Measurements from ENCODE around the gene PARP4. TPM values are rescaled to one million over a fixed set of nuclear protein-coding genes. Genes with fewer than 3 reads are reported as not detected.
"Not testable (repeated sequence)": the region's sequence is repeated elsewhere in the genome, so short reads cannot be mapped to it uniquely, and the experiment has no call there.

PARP4 gene
- total and polyA plus RNA-seq, 2 experiments from 2014 or later = 12.9 to 32.9 TPM

DNA sequence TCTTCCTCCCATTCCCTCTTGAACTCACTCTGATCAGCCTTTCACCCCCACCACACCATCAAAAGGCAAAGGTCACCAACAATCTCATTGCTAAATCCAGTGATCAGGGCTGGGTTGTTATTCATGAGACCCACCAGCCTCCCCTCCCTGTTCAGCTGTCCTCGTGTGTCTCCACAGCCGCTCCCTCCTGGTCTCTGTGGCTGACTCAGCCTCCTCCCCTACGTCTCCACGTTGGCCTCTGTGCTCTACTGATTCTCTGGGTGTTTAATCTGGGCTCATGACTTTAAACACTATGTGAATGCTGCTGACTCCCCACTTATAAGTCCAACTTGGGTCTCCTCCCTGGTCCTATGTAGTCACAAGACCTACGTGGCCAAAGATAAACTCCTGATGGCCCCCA, 38.9 kb downstream of the PARP4 start:
- TF ChIP-seq POLR2AphosphoS5 (IDR thresholded peaks at IDR 0.05; ENCODE audit: low read depth) = no peak
- no peak for TF ChIP-seq JUNB (IDR thresholded peaks at IDR 0.05; ENCODE audit: unreplicated experiment)
- TF ChIP-seq, protein P1, sequence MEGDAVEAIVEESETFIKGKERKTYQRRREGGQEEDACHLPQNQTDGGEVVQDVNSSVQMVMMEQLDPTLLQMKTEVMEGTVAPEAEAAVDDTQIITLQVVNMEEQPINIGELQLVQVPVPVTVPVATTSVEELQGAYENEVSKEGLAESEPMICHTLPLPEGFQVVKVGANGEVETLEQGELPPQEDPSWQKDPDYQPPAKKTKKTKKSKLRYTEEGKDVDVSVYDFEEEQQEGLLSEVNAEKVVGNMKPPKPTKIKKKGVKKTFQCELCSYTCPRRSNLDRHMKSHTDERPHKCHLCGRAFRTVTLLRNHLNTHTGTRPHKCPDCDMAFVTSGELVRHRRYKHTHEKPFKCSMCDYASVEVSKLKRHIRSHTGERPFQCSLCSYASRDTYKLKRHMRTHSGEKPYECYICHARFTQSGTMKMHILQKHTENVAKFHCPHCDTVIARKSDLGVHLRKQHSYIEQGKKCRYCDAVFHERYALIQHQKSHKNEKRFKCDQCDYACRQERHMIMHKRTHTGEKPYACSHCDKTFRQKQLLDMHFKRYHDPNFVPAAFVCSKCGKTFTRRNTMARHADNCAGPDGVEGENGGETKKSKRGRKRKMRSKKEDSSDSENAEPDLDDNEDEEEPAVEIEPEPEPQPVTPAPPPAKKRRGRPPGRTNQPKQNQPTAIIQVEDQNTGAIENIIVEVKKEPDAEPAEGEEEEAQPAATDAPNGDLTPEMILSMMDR (conservative IDR thresholded peaks at IDR 0.05; ENCODE audit: low read depth in 2 of 2) = no peak
- TF ChIP-seq EZH2phosphoT487 (IDR thresholded peaks at IDR 0.05; ENCODE audit: unreplicated experiment) = no peak
- no peak for TF ChIP-seq ZNF331 (CRISPR knock-in tag; IDR thresholded peaks at IDR 0.05; ENCODE audit: low read depth)
- TF ChIP-seq, protein P2, sequence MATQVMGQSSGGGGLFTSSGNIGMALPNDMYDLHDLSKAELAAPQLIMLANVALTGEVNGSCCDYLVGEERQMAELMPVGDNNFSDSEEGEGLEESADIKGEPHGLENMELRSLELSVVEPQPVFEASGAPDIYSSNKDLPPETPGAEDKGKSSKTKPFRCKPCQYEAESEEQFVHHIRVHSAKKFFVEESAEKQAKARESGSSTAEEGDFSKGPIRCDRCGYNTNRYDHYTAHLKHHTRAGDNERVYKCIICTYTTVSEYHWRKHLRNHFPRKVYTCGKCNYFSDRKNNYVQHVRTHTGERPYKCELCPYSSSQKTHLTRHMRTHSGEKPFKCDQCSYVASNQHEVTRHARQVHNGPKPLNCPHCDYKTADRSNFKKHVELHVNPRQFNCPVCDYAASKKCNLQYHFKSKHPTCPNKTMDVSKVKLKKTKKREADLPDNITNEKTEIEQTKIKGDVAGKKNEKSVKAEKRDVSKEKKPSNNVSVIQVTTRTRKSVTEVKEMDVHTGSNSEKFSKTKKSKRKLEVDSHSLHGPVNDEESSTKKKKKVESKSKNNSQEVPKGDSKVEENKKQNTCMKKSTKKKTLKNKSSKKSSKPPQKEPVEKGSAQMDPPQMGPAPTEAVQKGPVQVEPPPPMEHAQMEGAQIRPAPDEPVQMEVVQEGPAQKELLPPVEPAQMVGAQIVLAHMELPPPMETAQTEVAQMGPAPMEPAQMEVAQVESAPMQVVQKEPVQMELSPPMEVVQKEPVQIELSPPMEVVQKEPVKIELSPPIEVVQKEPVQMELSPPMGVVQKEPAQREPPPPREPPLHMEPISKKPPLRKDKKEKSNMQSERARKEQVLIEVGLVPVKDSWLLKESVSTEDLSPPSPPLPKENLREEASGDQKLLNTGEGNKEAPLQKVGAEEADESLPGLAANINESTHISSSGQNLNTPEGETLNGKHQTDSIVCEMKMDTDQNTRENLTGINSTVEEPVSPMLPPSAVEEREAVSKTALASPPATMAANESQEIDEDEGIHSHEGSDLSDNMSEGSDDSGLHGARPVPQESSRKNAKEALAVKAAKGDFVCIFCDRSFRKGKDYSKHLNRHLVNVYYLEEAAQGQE (IDR thresholded peaks at IDR 0.05; ENCODE audit: unreplicated experiment) = no peak
- TF ChIP-seq, protein P3, sequence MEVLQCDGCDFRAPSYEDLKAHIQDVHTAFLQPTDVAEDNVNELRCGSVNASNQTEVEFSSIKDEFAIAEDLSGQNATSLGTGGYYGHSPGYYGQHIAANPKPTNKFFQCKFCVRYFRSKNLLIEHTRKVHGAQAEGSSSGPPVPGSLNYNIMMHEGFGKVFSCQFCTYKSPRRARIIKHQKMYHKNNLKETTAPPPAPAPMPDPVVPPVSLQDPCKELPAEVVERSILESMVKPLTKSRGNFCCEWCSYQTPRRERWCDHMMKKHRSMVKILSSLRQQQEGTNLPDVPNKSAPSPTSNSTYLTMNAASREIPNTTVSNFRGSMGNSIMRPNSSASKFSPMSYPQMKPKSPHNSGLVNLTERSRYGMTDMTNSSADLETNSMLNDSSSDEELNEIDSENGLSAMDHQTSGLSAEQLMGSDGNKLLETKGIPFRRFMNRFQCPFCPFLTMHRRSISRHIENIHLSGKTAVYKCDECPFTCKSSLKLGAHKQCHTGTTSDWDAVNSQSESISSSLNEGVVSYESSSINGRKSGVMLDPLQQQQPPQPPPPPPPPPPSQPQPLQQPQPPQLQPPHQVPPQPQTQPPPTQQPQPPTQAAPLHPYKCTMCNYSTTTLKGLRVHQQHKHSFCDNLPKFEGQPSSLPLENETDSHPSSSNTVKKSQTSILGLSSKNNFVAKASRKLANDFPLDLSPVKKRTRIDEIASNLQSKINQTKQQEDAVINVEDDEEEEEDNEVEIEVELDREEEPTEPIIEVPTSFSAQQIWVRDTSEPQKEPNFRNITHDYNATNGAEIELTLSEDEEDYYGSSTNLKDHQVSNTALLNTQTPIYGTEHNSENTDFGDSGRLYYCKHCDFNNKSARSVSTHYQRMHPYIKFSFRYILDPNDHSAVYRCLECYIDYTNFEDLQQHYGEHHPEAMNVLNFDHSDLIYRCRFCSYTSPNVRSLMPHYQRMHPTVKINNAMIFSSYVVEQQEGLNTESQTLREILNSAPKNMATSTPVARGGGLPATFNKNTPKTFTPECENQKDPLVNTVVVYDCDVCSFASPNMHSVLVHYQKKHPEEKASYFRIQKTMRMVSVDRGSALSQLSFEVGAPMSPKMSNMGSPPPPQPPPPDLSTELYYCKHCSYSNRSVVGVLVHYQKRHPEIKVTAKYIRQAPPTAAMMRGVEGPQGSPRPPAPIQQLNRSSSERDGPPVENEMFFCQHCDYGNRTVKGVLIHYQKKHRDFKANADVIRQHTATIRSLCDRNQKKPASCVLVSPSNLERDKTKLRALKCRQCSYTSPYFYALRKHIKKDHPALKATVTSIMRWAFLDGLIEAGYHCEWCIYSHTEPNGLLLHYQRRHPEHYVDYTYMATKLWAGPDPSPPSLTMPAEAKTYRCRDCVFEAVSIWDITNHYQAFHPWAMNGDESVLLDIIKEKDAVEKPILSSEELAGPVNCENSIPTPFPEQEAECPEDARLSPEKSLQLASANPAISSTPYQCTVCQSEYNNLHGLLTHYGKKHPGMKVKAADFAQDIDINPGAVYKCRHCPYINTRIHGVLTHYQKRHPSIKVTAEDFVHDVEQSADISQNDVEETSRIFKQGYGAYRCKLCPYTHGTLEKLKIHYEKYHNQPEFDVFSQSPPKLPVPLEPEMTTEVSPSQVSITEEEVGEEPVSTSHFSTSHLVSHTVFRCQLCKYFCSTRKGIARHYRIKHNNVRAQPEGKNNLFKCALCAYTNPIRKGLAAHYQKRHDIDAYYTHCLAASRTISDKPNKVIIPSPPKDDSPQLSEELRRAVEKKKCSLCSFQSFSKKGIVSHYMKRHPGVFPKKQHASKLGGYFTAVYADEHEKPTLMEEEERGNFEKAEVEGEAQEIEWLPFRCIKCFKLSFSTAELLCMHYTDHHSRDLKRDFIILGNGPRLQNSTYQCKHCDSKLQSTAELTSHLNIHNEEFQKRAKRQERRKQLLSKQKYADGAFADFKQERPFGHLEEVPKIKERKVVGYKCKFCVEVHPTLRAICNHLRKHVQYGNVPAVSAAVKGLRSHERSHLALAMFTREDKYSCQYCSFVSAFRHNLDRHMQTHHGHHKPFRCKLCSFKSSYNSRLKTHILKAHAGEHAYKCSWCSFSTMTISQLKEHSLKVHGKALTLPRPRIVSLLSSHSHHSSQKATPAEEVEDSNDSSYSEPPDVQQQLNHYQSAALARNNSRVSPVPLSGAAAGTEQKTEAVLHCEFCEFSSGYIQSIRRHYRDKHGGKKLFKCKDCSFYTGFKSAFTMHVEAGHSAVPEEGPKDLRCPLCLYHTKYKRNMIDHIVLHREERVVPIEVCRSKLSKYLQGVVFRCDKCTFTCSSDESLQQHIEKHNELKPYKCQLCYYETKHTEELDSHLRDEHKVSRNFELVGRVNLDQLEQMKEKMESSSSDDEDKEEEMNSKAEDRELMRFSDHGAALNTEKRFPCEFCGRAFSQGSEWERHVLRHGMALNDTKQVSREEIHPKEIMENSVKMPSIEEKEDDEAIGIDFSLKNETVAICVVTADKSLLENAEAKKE (CRISPR knock-in tag; IDR thresholded peaks at IDR 0.05) = no peak
- Histone ChIP-seq H3K36me3 (ENCODE audit: insufficient read depth) (peaks cover 8% of the 10 kb centered on the region; the same call in 1 of the 2 replicates), H3K4me1 (ENCODE audit: insufficient read depth) (no peaks in the 10 kb centered on the region), H3K4me2 (no peak overlapping the region), H3K9me2 (ENCODE audit: insufficient read depth) (no peaks in the 10 kb centered on the region), H3K4me3 (no peak overlapping the region), H2AFZ (no peak overlapping the region), H3K27me3 (ENCODE audit: insufficient read depth) (no peaks in the 10 kb centered on the region), H4K20me1 (replicated peaks; ENCODE audit: insufficient read depth) (no peaks in the 10 kb centered on the region; the same call in 1 of the 2 replicates), H3K27ac (ENCODE audit: low read depth) (no peak overlapping the region), H3K79me2 (replicated peaks; ENCODE audit: insufficient read depth) (no peaks in the 10 kb centered on the region), H3F3A (replicated peaks; ENCODE audit: low read depth) (no peaks in the 10 kb centered on the region)
- ATAC-seq (no peak), DNase-seq (ENCODE audit: low spot score) (no peak)
- H3K27me3 Mint-ChIP-seq (ENCODE audit: insufficient read depth, low read depth, poor library complexity) = peaks cover 6% of the 10 kb centered on the region
- H3K9me3 Mint-ChIP-seq = no peaks in the 10 kb centered on the region
- H3K4me3 Mint-ChIP-seq = no peak overlapping the region
- H3K36me3 Mint-ChIP-seq (ENCODE audit: low read depth) = peaks cover 60% of the 10 kb centered on the region
- peak overlapping the region; percentile 27 for H3K27ac Mint-ChIP-seq
- H3K4me1 Mint-ChIP-seq = no peaks in the 10 kb centered on the region

DNA sequence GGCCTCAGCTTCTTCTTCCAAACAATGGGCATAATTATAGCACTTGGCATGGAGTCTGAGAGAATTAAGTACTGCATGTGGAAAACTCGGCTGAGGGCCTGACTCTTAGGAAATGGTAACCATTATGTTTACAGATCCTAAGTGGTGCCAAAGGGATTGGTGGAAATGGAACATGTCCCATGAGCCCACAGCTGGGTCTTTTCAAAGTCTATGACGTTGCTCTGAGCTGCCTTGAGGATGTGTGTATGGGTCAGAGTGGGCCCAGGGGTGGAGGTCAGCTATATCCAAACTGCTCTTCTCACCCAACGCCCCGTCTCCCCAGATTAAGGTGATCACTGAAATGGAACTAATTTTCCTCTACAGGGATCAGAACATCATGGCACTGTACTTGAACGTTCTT, 40.4 kb downstream of the PARP4 start:
- not testable (repeated sequence) for H4K20me1 ChIP-seq (replicated peaks; ENCODE audit: insufficient read depth); H3F3A ChIP-seq (replicated peaks; ENCODE audit: low read depth); H3K79me2 ChIP-seq (replicated peaks; ENCODE audit: insufficient read depth); ATAC-seq; DNase-seq (ENCODE audit: low spot score); H3K27me3 ChIP-seq (ENCODE audit: insufficient read depth); H3K9me3 Mint-ChIP-seq; H3K4me2 ChIP-seq; H3K27ac Mint-ChIP-seq; H3K36me3 ChIP-seq (ENCODE audit: insufficient read depth); H3K27me3 Mint-ChIP-seq (ENCODE audit: insufficient read depth, low read depth, poor library complexity); H3K4me3 ChIP-seq; H3K27ac ChIP-seq (ENCODE audit: low read depth); H3K4me1 Mint-ChIP-seq; H3K4me1 ChIP-seq (ENCODE audit: insufficient read depth); H2AFZ ChIP-seq; H3K9me2 ChIP-seq (ENCODE audit: insufficient read depth); H3K4me3 Mint-ChIP-seq
- peaks cover 69% of the 10 kb centered on the region for H3K36me3 Mint-ChIP-seq (ENCODE audit: low read depth)
